22Rv1 (cell line): Measurements from ENCODE around the gene MBP.

Experiments
- H3K27ac ChIP-seq: fragments of 450-650 bp; 2 replicates; pipeline ENCODE4 v1.5.1; 2017
- ZFX ChIP-seq: fragments of 450-650 bp; IDR thresholded peaks from 2 replicates; pipeline ENCODE4 v1.6.1; 2017; ENCODE audit warnings: antibody characterized with exemption, borderline replicate concordance
- TF ChIP-seq, protein P1 (sequence below): fragments of 450-650 bp; IDR thresholded peaks from 2 replicates; pipeline ENCODE4 v1.5.1; 2017; ENCODE audit warnings: mild to moderate bottlenecking

The MBP gene

DNA sequence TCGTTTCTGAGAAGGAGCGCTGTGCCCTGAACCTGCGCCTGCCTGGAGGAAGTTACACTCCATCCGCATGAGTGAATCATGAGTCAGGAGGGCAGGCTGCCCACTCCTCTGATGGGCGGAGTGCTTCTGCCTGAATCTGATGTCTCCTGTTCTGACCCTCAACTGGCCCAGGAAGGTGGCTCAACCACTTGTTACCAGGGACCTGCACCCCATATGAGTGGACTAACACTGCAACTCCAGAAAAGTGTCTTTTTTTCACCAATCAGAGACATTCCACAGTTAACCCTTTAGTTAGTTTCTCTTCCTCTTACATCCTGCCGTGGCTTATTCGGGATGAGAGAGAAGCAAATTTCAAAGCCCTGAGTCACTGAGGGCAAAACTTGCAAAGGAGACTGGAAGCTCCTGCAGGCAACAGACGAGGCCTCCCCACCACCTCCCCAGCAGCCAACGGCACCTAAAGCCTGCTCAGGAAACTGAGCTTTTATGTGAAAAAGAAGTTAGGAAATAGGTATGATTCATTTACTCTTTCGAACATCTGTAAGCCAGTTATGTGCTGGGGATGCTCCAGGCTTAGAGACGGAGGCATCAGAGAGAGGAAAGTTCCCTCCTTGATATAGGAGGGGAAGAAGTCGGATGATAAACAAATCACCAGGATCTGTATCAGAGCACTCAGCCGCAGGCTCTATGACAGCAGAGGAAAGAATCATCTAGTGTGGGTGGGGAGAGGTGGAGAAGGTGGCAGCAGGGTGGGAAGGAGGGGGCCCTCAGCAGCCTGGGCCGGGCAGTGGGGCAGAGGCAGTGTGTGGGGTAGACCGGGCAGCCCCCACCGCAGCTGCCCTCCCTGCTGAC lies 30.9 kb downstream of the MBP start:
- no peak overlapping the region for H3K27ac ChIP-seq
- TF ChIP-seq, protein P1, sequence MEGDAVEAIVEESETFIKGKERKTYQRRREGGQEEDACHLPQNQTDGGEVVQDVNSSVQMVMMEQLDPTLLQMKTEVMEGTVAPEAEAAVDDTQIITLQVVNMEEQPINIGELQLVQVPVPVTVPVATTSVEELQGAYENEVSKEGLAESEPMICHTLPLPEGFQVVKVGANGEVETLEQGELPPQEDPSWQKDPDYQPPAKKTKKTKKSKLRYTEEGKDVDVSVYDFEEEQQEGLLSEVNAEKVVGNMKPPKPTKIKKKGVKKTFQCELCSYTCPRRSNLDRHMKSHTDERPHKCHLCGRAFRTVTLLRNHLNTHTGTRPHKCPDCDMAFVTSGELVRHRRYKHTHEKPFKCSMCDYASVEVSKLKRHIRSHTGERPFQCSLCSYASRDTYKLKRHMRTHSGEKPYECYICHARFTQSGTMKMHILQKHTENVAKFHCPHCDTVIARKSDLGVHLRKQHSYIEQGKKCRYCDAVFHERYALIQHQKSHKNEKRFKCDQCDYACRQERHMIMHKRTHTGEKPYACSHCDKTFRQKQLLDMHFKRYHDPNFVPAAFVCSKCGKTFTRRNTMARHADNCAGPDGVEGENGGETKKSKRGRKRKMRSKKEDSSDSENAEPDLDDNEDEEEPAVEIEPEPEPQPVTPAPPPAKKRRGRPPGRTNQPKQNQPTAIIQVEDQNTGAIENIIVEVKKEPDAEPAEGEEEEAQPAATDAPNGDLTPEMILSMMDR: no peak
- no peak for TF ChIP-seq ZFX

DNA sequence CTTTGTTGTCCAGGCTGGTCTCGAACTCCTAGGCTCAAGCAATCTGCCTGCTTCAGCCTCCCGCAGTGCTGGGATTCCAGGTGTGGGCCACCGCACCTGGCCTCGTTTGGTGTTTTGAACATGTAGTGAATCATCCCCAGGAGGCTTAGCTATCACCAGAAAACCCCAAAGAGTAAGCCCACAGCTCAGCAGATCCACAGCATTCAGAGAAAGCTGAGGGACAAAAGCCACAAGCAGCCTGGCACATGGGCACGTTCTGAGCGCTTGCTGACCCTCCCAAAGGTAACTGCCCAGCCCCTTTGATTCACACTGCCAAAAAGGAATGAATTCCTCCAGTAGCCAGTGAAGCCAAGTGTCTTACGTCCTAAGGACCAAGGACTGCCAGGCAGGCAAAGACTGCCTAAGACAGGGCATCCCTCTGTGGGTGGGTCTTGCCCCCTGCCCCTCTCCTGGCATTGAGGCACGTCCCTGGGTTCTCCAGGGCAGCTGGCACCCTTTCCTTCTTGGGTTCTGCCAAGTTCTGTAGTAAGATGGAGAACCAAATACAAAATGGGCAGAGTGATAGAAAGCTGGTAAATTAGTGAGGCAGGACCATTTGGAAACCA lies 31.7 kb downstream of the MBP start:
- no peak overlapping the region for H3K27ac ChIP-seq
- TF ChIP-seq ZFX: no peak
- TF ChIP-seq, protein P1: no peak

GRCh38 chr18:77099485-77100370 lies 32.9 kb downstream of the MBP start:
- no peak overlapping the region for H3K27ac ChIP-seq
- TF ChIP-seq ZFX: no peak
- TF ChIP-seq, protein P1: no peak

DNA sequence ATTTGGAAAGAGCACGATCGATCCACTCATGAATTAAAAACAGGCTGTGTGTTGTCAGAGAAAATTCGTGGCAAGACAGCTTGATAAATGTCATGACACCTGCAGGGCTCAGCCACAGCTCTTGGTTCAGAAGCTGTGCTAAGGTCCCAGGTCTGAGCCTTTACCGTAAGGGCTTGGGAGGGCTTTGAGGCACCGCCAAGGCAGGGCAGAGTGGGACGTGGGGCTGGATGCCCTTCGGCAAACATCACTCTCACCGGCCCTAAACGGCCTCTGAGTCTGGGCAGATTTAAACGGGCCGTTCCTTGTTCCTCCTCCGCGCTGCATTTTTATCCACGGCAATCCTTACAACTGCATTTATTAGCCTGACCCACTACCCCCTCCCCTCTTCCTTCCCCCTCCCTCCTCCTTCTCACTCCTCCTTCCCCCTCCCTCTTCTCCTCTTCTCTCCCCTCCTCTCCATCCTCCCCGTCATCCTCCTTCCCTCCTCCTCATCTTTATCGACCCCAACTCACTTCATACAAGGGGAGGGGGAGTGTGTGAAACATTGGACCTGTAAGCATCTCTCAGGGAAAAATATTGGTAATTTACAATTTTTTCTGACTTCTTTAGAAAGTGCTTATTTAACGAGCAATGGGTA lies 33.9 kb downstream of the MBP start:
- TF ChIP-seq, protein P1: no peak
- no peak for TF ChIP-seq ZFX
- no peak overlapping the region for H3K27ac ChIP-seq

DNA sequence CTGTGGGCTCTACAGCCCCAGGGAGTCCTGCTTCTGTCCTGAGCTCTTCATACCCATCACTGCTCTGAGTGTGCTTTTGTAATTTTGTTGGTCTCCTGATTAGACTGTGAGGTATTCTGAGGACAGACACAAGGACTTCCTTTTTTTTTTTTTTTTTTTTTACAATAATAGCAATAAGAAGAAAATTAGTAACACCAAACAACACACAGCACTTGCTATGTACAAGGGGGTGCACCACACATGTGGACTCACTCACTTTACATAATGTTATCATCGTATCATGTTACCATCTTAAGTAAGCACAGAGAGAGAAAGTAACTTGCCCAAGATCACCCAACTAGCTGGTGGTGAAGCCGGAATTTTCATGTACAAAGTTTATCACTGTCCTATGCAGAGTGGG lies 34.6 kb downstream of the MBP start:
- H3K27ac ChIP-seq: no peak overlapping the region
- TF ChIP-seq, protein P1: no peak
- no peak for TF ChIP-seq ZFX

DNA sequence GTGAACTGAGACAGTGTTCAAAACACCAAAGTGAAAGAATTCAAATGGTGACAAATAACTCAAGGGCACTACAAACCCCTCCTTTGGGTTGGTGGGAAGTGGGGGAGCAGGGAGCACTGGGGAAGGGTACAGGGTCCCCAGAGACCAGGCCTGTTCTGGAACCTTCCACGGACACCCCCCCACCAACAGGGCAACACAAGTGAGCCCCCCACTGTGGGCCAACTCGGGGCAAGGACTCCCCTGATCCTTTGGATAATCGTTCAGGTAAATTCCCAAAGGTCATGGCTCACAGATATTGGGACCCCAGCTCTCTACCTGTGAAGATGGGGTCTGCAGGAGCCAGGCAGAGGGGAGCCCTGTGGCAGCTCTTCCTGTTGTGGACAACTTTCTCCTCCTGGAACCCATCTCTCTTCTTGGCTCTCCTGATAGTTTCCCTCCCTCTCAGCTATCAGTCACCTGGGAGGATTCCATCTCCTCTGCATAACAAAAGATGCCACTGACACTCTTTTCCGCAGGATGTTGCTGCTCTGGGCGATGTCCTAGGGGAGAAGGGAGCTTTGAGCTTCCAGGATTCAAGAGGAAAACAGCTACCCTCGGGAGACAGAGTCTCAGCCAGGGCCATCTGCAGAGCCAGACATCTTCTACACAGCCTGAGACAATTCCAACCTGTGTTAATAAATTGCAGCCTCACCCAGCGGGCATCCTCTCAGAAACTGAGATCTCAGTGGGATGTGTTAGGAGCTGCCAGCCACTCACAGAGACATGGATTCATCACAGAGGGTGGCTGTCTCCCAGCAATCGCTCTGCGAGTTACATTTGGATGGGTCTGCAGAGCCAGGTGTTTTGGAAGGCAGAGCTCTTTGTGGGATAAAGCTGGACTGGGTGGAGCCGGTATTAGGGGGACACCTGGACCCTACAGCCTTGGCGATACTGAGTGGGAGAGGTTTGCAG lies 35.4 kb downstream of the MBP start:
- no peak for TF ChIP-seq ZFX
- TF ChIP-seq, protein P1: no peak
- no peak overlapping the region for H3K27ac ChIP-seq
